Measurements from ENCODE around the gene CYBRD1.
"Not testable (repeated sequence)": the region's sequence is repeated elsewhere in the genome, so short reads cannot be mapped to it uniquely, and the experiment has no call there.

CYBRD1 gene, protein sequence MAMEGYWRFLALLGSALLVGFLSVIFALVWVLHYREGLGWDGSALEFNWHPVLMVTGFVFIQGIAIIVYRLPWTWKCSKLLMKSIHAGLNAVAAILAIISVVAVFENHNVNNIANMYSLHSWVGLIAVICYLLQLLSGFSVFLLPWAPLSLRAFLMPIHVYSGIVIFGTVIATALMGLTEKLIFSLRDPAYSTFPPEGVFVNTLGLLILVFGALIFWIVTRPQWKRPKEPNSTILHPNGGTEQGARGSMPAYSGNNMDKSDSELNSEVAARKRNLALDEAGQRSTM

DNA sequence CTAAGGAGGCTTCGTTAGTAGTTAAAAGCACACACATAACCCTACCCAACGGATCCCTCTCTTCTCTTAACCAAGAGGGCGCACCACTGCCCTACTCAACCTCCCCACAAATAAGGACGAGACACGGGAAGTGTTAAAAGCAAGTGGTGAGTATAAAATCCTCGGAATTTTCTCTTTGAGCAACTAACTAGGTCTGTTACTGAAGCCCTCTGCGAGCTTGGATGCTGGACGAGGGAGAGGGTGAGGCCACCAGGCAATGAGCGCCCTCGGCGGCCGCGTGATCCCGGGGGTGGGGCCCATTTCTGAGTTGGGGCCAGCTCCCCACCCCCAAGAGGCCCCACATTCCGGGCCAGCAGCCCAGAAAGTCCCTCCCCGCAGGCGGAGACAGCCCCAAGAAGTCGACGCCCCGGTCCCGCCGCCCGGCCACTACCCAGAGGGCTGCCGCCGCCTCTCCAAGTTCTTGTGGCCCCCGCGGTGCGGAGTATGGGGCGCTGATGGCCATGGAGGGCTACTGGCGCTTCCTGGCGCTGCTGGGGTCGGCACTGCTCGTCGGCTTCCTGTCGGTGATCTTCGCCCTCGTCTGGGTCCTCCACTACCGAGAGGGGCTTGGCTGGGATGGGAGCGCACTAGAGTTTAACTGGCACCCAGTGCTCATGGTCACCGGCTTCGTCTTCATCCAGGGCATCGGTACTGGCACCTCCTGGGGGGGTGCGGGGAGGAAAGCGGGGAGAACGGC is at the start of gene CYBRD1:
Gene CYBRD1 (plus strand): TSS at position 423 of the 736 bp plus-strand sequence. CDS start 72 bp downstream, at position 495.
- no peak for DNase-seq (ENCODE audit: low spot score)

DNA sequence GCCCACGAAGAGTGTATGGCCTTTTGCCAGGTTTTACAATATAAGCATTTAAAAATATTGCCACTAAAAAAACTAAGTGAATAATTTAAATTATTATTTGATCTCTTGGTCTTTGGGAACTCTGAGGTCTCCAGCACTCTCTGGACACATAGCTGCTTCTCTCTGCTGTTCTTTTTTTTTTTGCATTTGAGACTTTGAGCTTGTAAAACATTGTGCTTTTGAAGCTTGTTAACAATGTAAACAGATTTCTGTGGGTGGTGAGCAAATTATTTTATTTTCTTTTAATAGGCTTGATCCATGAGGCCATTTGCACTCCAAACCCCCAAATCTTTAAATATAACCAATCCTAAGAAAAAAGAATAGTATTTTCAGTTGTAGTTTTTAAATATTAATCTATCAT is 46.3 kb upstream of the CYBRD1 start:
- no peak for DNase-seq (ENCODE audit: low spot score)

DNA sequence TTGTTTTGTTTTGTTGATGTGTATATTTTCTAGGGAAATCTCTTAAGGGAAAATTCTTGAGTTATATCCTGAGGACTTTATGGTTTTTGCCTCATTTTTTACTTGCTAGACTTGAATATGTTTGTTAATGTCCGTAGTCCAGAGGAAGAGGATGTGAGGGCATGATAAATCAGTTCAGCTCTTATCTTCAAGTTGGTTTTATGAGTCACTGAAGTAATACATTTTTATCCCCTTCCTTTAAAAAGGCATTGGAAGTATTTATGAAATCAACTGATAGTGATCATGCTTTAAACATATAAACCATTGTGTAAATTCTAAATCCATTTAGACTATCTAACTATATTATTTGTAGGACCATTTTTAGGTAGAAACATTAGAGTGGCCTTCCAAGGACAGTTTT is 43.9 kb upstream of the CYBRD1 start:
- DNase-seq (ENCODE audit: low spot score), result no peak

DNA sequence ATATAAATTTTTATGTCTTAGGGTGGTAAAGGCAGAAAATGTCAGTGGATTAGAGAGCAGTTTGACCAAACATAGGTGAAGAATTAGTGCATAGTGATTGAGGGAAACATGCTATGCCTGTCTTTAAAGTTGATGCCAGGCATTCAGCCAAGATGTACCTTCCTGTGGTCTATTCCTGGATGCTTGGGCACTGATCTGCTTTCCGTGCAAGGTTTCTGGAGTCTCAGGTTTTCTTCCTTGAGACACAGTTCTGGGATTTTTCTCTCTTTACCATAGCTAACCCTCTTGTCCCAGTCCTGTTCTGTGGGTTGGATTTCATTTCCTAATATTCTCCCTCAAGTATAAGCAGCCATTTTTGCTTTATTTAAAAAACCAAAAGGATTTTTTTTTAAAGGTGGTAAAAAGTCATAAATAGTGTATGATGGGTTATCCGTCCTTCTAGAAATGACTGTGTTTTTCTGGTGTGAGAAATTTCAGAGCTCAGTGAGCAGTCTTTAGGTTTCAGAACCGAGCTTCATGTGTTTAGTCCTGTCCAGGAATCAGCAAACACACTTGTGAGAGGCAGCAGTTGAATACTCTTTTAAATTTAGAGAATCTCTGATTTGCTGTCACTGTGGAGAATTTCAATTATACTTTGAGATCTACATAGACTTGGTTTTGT is 43.0 kb upstream of the CYBRD1 start:
- DNase-seq (ENCODE audit: low spot score), result no peak

DNA sequence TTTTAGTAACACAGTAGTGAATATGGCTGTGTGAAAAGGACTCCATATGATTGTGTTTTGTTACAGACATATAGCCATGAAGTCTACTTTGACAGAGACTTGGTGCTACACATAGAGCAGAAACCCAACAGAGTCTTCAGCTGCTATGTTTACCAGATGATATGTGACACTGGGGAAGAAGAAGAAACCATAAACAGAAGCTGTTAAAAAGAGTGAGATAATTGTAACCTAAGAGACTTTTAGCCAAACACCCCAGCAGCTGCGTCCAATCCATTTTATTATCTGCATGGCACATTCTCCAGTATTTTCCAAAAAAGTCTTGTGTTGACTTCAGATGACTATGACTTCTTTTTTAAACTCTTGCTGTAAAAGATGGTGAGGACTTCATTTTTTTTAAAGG is 41.4 kb upstream of the CYBRD1 start:
- no peak for DNase-seq (ENCODE audit: low spot score)

DNA sequence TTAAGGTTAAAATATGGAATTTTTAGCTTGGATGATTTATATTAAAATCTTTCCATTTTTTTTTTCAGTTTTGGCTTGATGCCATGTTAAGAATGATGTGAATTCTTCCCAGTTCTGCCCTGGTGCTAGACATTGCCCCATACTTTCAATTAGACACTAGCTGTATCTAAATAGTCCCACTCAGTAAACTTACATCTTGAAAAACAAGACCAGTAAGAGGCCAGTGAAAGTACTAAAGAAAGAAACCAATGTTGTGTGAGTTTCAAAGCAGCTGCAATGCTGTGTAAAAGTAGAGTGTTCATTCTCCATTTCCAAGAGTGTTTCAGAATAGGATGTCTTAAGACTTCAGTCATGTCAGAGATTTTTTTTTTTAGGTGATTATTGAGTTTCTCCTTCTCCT is 40.0 kb upstream of the CYBRD1 start:
- no peak for DNase-seq (ENCODE audit: low spot score)

DNA sequence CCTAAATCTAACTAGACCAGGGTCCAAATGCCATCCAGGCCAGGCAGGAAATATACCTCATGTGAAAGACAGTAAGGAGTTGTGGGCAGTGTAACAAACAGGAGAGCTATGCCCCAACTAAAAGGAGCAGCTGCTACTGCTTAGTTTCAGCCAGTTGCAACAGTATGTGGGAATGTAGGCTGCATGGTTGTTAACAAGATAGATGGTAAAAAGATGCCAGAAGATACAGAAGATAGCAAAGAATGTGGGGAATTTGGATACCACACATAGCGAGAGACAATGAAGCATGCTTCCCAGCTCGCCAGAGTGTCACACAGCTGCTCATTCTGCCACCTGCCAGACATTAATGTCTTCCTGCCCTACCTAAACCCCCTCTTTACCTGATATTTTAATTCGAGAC is 39.4 kb upstream of the CYBRD1 start:
- no peak for DNase-seq (ENCODE audit: low spot score)

DNA sequence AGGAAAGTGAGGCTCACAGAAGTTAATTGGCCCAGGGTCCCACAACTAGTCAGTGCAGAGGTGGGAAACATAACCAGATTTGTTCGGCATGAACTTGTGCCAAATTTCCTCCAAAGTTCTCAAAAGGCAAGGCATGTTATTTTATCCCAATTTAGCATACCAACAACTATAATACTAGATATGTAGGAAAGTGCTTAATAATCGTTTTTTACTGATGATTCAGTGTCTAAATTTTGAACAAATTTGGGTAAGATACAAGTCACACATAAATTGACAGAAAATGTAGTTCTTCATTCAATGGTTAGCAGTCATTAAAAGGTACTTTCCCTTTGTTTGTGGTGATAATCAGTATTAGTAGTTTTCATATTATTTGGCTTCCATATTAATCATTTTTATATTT is 38.5 kb upstream of the CYBRD1 start:
- DNase-seq (ENCODE audit: low spot score), result no peak

DNA sequence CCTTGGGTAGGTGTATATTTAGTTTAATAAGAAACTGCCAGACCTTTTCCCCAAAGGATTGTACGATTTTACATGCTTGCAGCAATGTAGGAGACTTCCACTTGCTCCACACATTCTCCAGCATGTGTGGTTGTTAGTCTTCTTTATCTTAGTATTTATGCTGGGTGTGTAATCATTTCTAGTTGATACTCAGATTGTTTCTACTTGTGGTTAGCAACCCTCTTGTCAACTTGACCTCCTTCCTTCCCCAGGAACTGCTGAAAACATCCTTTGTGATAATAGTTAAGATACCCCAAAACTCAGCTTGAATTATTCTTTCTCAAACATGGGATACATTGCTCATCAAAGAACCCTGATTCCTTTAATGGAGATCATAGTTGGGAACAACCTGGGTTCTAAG is 37.2 kb upstream of the CYBRD1 start:
- DNase-seq (ENCODE audit: low spot score), result no peak

DNA sequence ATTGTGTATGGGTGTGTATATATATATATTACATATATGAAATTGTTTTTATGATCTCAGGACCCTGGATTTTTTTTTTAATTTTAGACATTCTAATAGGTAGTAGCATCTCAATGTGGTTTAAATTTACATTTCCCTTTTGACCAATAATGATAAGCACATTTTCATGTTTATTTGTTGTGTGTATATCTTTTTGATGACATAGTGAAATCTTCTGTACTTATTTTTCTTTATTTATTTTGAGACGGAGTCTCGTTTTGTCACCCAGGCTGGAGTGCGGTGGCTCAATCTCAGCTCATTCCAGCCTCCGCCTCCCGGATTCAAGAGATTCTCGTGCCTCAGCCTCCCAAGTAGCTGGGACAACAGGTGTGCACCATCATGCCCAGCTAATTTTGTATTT is 35.1 kb upstream of the CYBRD1 start:
- no peak for DNase-seq (ENCODE audit: low spot score)

DNA sequence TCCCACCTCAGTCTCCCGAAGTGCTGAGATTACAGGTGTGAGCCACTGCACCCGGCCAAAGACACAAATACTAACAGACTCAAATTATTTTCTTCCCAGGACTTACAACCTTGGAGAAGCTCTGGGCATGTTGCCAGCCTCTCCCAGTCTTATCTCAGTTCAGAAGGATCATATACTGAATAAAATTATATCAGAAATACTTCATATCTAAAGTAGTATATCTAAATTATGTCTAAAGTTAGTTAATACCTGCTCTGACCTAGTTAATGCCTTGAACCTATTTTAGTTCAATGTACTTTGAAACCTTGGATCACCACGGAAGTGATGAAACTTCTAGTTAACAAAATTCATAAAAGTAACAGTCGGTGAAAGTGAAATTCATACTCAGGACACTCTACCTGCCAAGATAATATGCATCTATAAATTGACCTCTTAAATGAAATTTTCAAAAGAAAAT is 34.4 kb upstream of the CYBRD1 start:
- no peak for DNase-seq (ENCODE audit: low spot score)

DNA sequence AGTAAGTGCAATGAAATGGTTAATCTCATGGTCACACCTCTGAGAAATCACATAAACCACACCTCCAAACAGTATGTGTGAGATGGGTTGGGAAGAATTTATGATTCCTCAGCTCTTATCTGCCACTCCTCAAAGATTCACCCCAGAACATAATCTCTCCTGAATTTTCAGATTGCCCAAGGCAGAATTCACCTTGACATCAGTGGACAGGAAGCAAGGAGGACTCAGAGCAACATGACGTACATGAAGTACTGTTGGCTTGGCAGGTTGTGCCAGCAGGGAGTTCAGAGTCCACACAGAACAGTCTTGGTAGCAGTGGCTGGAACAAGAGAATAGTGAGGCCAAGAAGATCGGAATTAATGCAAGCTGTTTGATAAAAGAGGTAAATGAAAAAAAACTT is 31.7 kb upstream of the CYBRD1 start:
- DNase-seq (ENCODE audit: low spot score), result no peak

DNA sequence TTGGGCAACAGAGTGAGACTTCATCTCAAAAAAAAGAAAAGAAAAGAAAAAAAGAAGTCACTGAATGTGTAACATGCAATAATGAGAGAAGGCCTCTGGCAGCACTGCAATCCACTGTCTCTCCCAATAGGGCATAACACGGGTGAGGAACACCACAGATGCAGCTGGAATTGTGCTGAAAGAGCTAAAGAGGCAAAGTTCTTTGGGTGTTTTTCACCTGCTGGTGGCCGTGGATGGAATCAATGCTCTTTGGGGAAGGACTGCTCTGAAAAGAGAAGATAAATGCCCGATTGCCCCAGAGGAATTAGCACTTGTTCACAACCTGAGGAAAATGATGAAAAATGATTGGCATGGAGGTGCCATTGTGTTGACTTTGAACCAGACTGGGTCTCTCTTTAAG is 31.0 kb upstream of the CYBRD1 start:
- no peak for DNase-seq (ENCODE audit: low spot score)

DNA sequence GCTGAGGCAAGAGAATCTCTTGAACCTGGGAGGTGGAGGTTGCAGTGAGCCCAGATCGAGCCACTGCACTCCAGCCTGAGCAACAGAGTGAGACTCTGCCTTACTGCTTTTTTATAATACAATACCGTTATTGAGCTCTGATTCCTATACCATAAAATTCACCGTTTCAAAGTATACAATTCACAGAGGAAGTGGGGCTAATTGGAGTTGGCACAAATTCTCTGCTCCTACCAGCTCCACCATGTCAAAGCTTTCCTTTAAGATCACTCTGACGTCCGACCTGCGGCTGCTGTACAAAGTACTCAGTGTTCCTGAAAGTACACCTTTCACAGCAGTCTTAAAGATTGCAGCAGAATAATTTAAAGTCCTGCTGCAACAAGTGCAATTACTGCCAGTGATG is 29.6 kb upstream of the CYBRD1 start:
- DNase-seq (ENCODE audit: low spot score), result no peak

DNA sequence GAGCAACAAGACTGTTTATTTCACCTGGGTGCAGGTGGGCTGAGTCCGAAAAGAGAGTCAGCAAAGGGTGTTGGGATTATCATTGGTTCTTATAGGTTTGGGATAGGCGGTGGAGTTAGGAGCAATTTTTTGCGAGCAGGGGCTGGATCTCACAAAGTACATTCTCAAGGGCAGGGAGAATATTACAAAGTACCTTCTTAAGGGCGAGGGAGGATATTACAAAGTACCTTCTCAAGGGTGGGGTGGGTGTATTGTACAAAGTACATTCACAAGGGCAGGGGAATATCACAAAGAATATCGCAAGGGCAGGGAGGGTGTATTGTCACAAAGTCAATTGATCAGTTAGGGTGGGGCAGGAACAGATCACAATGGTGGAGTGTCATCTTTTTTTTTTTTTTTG is 24.6 kb upstream of the CYBRD1 start:
- not testable (repeated sequence) for DNase-seq (ENCODE audit: low spot score)

DNA sequence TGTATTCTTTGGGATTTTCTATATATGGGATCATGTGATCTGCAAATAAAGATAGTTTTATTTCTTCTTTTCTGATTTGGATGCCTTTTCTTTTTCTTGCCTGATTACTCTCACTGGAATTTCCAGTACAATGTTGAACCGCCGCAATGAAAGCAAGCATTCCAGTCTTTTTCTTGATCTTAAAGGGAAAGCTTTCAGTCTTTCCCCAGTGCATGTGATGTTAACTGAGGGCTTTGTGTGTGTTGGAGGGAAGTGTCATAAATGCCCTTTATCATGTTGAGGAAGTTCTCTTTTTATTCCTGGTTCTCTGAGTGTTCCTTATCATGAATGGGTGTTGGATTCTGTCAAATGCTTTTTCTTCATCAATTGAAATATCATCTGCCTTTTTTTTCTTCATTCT is 16.9 kb upstream of the CYBRD1 start:
- no peak for DNase-seq (ENCODE audit: low spot score)

DNA sequence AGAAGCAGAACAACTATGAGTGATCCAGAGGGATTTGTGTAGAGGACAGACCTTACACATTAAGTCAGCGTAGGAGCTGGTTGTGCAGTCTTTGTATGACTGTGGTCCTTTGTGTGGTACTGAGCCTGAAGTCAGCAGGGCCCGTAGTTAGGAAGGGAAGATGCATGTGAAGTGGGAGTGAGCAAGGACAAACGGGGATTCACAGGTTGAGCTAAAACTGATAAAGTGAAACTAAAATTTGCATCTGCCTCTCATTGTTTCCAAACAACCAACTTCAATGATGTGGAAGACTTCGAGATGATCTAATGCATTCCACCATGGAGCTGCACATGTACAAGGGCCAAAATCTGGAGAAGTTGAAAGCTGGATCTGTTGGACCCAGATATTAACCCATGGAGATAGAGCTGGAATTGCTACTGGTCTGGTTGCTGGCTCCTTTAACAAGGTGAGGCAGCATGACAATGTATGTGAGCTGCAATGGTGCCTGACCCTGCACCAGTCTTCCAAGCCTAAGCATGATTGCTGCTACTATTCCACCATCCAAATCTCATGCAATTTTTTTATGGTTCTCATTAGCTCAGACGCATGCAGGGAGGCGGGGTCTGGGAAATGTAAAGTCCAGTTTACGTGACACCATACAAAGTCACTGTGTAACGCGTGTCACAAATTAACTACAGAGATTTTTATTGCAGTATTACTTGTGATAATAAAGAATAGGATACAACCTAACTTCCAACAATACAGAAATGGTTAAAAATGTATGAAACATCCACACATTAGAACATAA is 12.1 kb upstream of the CYBRD1 start:
- no peak for DNase-seq (ENCODE audit: low spot score)

DNA sequence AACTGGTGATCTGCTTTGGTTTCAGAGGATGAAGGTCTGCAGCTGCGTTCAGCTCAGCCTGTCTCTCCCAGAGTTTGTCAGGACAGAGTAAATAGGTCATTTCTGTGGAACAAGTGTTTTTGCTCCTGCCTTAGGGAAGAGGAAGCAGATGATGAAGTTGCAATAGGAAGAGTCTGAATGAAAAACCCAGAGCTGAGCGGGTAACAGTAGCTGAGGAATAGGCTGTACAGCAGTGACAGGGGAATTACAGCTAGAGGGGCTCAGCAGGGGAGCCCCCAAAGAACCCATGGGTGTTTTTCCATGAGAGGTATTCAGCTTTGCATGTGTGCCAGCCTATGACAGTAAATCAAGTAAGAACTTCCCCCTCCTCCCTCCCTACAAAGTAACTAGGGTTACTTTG is 10.3 kb upstream of the CYBRD1 start:
- no peak for DNase-seq (ENCODE audit: low spot score)

DNA sequence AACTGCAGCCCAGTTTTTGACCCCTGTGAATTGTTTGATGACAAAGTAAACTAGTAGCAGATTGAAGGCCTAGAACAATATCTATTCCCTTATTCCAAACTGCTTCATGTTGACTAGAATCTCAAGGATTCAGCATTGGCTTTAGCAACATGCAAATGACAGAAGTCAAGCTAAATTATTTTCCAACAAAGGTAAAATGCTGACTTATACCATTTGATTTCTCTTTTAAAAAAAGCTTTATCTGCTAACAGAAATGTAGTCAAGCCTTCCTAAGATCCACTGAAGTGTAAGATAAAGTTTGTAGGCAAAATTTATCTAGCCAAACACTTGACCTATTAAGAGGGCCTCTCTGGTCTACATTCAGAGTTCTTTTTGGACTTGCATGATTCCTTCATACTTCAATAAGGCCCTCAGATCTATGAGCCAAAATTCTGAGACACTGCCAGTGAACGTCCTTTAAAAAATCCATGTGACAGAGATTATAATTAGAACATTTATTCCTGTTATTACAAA is 9.5 kb upstream of the CYBRD1 start:
- no peak for DNase-seq (ENCODE audit: low spot score)

DNA sequence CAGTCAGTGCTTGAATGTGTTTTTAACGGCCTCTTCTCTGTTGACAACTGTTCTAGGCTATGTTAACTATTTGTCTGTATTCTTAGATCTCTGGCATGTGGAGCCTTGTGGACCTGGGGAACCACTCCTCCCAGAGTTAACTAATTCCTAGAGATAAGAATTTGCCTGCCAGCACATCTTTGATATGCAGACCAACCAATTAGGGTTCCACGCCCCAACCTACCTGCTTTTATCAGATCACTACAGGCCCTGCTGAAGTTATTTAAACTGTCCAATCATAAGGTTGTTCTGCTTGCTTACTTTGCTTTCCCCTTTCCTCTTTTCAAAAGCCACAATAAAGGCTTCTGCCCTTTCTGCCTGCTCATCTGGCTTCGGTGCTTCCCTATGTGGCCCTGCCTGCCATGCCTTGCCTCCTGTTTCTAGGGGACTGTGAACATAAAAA is 8.5 kb upstream of the CYBRD1 start:
- DNase-seq (ENCODE audit: low spot score), result no peak

DNA sequence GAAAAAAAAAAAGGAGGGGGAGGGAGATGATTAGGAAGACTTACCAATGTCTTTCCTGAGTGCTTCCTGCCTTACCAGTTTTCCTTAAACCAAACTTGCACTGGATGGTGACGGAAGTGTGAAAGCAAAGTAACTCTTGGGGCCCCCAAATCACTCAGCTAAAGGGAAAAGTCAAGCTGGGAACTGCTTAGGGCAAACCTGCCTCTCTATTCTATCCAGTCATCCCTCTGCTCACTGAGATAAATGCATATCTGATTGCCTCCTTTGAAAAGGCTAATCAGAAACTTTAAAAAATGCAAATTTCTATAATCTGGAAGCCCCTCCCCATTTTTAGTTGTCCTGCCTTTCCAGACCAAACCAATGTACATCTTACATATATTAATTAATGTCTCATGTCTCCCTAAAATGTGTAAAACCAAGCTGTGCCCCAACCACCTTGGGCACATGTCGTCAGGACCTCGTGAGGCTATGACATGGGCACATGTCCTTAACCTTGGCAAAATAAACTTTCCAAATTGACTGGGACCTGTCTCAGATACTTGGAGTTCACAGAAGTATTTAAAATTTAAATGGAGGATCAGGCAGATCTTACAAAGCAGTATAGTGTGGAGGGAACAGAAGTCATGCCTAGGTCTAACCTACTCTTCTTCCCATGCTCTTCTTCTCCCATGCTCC is 7.2 kb upstream of the CYBRD1 start:
- DNase-seq (ENCODE audit: low spot score), result no peak

Data from CD4-positive, alpha-beta T cell treated with Interleukin-6 at 100 ng/mL for 8 hours (primary cell).